ENCODE data around the gene USHBP1. TPM values are rescaled to one million over a fixed set of nuclear protein-coding genes. Genes with fewer than 3 reads are reported as not detected.

The USHBP1 gene
- total and polyA plus RNA-seq, 2 of the 13 experiments (the other 11 are each of a cell fraction or from before 2014, with no cell fraction given): 0.15 to 1.5 TPM

DNA sequence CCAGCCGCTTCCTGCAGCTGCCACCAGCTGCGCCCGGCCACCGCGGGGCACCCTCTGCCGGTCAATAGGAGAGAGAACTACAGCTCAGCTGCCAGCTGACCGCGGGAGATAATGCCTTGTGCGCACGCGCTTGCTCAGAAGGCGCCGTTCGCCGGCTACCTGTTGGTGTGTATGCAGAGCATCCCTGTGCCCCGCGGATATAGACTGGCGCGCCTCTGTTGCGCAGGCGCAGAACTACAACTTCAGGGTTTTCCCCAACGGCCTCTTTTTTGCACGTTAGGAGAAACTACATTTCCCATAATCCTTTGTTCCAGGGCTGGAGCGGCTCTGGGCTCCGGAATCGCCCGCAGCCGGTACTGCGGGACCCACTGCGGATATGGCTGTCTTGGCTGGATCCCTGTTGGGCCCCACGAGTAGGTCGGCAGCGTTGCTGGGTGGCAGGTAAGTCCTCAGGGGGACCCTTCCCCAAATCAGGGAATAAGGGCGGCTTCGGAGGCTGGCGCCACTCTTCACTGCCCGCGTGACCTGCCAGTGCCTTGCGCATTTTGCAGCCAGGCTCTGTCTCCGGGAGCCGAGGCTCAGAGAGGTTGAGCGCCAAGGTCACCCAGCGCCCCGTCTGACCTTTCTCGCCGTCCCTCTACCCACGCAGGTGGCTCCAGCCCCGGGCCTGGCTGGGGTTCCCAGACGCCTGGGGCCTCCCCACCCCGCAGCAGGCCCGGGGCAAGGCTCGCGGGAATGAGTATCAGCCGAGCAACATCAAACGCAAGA, 41.2 kb upstream of the USHBP1 start, which contains the start of gene MRPL34 (continued):
- TF ChIP-seq, protein P1, sequence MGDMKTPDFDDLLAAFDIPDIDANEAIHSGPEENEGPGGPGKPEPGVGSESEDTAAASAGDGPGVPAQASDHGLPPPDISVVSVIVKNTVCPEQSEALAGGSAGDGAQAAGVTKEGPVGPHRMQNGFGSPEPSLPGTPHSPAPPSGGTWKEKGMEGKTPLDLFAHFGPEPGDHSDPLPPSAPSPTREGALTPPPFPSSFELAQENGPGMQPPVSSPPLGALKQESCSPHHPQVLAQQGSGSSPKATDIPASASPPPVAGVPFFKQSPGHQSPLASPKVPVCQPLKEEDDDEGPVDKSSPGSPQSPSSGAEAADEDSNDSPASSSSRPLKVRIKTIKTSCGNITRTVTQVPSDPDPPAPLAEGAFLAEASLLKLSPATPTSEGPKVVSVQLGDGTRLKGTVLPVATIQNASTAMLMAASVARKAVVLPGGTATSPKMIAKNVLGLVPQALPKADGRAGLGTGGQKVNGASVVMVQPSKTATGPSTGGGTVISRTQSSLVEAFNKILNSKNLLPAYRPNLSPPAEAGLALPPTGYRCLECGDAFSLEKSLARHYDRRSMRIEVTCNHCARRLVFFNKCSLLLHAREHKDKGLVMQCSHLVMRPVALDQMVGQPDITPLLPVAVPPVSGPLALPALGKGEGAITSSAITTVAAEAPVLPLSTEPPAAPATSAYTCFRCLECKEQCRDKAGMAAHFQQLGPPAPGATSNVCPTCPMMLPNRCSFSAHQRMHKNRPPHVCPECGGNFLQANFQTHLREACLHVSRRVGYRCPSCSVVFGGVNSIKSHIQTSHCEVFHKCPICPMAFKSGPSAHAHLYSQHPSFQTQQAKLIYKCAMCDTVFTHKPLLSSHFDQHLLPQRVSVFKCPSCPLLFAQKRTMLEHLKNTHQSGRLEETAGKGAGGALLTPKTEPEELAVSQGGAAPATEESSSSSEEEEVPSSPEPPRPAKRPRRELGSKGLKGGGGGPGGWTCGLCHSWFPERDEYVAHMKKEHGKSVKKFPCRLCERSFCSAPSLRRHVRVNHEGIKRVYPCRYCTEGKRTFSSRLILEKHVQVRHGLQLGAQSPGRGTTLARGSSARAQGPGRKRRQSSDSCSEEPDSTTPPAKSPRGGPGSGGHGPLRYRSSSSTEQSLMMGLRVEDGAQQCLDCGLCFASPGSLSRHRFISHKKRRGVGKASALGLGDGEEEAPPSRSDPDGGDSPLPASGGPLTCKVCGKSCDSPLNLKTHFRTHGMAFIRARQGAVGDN (CRISPR knock-in tag; IDR thresholded peaks at IDR 0.05): peak; percentile 91
- TF ChIP-seq, protein P2, sequence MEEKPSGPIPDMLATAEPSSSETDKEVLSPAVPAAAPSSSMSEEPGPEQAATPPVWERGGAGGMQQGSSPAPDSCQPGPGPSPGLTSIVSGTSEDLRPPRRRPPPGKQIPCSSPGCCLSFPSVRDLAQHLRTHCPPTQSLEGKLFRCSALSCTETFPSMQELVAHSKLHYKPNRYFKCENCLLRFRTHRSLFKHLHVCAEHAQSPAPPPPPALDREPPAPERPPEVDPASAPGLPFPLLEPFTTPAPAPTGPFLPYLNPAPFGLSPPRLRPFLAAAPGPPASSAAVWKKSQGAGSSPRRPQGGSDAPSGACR (CRISPR knock-in tag; IDR thresholded peaks at IDR 0.05): no peak
- peak; percentile 58; the same call in 1 of the 2 replicates for TF ChIP-seq CCDC6 (CRISPR knock-in tag; IDR thresholded peaks at IDR 0.05)
- TF ChIP-seq ZFP37 (CRISPR knock-in tag; IDR thresholded peaks at IDR 0.05; ENCODE audit: borderline replicate concordance): peak; percentile 21; the same call in 1 of the 2 replicates
- TF ChIP-seq, protein P3, sequence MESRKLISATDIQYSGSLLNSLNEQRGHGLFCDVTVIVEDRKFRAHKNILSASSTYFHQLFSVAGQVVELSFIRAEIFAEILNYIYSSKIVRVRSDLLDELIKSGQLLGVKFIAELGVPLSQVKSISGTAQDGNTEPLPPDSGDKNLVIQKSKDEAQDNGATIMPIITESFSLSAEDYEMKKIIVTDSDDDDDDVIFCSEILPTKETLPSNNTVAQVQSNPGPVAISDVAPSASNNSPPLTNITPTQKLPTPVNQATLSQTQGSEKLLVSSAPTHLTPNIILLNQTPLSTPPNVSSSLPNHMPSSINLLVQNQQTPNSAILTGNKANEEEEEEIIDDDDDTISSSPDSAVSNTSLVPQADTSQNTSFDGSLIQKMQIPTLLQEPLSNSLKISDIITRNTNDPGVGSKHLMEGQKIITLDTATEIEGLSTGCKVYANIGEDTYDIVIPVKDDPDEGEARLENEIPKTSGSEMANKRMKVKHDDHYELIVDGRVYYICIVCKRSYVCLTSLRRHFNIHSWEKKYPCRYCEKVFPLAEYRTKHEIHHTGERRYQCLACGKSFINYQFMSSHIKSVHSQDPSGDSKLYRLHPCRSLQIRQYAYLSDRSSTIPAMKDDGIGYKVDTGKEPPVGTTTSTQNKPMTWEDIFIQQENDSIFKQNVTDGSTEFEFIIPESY (CRISPR knock-in tag; IDR thresholded peaks at IDR 0.05): peak; percentile 55
- TF ChIP-seq ZNF562 (CRISPR knock-in tag; IDR thresholded peaks at IDR 0.05; ENCODE audit: borderline replicate concordance): no peak
- peak; percentile 89 for TF ChIP-seq ZFX (CRISPR knock-in tag; IDR thresholded peaks at IDR 0.05; ENCODE audit: low read depth)
- peak; percentile 48; the same call in 1 of the 2 replicates for TF ChIP-seq ZNF331 (CRISPR knock-in tag; IDR thresholded peaks at IDR 0.05)
- peak; percentile 90; the same call in 1 of the 2 replicates for TF ChIP-seq NRL (CRISPR knock-in tag; IDR thresholded peaks at IDR 0.05; ENCODE audit: borderline replicate concordance)
- TF ChIP-seq, protein P4, sequence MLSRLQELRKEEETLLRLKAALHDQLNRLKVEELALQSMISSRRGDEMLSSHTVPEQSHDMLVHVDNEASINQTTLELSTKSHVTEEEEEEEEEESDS (CRISPR knock-in tag; IDR thresholded peaks at IDR 0.05; ENCODE audit: borderline replicate concordance): 0 out of 2 replicates have a peak, but pooled peaks have one; percentile 28
- TF ChIP-seq ZNF224 (CRISPR knock-in tag; IDR thresholded peaks at IDR 0.05): peak; percentile 72; the same call in 1 of the 2 replicates
- no peak for TF ChIP-seq ZNF75D (CRISPR knock-in tag; IDR thresholded peaks at IDR 0.05; ENCODE audit: borderline replicate concordance)
- peak; percentile 46; the same call in 1 of the 2 replicates for TF ChIP-seq MED1 (CRISPR knock-in tag; IDR thresholded peaks at IDR 0.05)
- TF ChIP-seq ZNF768 (CRISPR knock-in tag; IDR thresholded peaks at IDR 0.05): peak; percentile 98
- no peak for TF ChIP-seq GATA4 (IDR thresholded peaks at IDR 0.05; ENCODE audit: borderline replicate concordance, low read depth)
- TF ChIP-seq ATRX (CRISPR knock-in tag; IDR thresholded peaks at IDR 0.05; ENCODE audit: borderline replicate concordance): no peak
- TF ChIP-seq TP53 (CRISPR knock-in tag; conservative IDR thresholded peaks at IDR 0.05): peak; percentile 80; the same call in 1 of the 2 replicates
- TF ChIP-seq, protein P5, sequence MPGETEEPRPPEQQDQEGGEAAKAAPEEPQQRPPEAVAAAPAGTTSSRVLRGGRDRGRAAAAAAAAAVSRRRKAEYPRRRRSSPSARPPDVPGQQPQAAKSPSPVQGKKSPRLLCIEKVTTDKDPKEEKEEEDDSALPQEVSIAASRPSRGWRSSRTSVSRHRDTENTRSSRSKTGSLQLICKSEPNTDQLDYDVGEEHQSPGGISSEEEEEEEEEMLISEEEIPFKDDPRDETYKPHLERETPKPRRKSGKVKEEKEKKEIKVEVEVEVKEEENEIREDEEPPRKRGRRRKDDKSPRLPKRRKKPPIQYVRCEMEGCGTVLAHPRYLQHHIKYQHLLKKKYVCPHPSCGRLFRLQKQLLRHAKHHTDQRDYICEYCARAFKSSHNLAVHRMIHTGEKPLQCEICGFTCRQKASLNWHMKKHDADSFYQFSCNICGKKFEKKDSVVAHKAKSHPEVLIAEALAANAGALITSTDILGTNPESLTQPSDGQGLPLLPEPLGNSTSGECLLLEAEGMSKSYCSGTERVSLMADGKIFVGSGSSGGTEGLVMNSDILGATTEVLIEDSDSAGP (CRISPR knock-in tag; IDR thresholded peaks at IDR 0.05; ENCODE audit: borderline replicate concordance): peak; percentile 86; the same call in 1 of the 2 replicates

Data from HepG2 (cell line).